ENCODE results near the gene OR2AJ1. TPM values are rescaled to one million over a fixed set of nuclear protein-coding genes. Genes with fewer than 3 reads are reported as not detected.

OR2AJ1 gene
- total RNA-seq, 1 donor from 2014 or later, result not detected

GRCh38 chr1:247905181-247905580 lies 19.5 kb upstream of the OR2AJ1 start:
- TF ChIP-seq, protein P1, sequence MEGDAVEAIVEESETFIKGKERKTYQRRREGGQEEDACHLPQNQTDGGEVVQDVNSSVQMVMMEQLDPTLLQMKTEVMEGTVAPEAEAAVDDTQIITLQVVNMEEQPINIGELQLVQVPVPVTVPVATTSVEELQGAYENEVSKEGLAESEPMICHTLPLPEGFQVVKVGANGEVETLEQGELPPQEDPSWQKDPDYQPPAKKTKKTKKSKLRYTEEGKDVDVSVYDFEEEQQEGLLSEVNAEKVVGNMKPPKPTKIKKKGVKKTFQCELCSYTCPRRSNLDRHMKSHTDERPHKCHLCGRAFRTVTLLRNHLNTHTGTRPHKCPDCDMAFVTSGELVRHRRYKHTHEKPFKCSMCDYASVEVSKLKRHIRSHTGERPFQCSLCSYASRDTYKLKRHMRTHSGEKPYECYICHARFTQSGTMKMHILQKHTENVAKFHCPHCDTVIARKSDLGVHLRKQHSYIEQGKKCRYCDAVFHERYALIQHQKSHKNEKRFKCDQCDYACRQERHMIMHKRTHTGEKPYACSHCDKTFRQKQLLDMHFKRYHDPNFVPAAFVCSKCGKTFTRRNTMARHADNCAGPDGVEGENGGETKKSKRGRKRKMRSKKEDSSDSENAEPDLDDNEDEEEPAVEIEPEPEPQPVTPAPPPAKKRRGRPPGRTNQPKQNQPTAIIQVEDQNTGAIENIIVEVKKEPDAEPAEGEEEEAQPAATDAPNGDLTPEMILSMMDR (conservative IDR thresholded peaks at IDR 0.05; ENCODE audit: low read depth, low read length), result no peak
- H3K4me3 ChIP-seq (ENCODE audit: low read depth, low read length), result no peak overlapping the region
- DNase-seq (ENCODE audit: low read depth), result no peak

DNA sequence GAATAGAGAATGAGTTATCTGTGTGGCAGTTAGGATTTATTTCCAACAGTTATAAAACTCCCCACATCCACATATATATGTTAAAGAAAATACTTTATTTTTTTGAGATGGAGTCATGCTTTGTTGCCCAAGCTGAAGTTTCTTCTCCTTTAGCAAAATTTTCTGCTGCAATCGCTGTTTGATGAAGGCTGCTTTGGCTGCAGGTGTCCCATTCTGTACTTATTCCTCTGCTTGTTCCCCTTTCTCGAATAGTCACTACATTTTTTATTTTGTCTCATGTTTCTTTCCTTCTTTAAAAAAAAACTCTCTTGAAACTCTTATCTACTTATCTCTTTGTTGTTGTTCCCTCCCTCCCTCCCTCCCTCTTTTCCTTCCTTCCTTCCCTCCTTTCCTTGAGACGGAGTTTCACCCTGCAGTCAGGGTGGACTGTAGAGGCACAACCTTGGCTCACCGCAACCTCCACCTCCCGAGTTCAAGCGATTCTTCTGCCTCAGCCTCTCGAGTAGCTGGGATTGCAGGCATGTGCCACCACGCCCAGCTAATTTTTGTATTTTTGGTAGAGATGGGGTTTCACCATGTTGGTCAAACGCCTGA lies 18.7 kb upstream of the OR2AJ1 start:
- no peak for DNase-seq (ENCODE audit: low read depth)
- H3K4me3 ChIP-seq (ENCODE audit: low read depth, low read length), result no peak overlapping the region
- TF ChIP-seq, protein P1 (conservative IDR thresholded peaks at IDR 0.05; ENCODE audit: low read depth, low read length), result no peak

- no peak overlapping the region for H3K4me3 ChIP-seq (ENCODE audit: low read depth, low read length)
- no peak for DNase-seq (ENCODE audit: low read depth)
- TF ChIP-seq, protein P1 (conservative IDR thresholded peaks at IDR 0.05; ENCODE audit: low read depth, low read length), result no peak
Observed at GRCh38 chr1:247906504-247907047, 18.1 kb upstream of the OR2AJ1 start.

DNA sequence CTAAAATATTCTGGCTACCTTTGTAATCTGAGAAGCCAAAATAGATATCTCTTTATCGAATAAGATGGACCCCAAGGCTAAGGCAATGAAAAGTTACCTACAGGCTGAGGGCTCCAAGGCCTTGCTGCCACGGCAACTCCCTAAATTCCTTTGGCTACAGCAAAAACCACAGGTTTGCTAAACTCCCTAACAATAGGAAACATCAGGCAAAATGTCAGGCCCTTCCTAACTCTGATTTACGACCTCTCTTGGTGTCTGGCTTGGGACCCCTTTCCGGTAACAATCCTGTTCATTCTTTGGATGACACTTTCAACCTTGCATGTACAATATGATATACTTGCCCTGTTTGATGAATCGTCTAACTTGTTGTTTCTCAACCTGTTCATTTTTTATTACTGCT lies 15.9 kb upstream of the OR2AJ1 start:
- H3K4me3 ChIP-seq (ENCODE audit: low read depth, low read length), result no peak overlapping the region
- TF ChIP-seq, protein P1 (conservative IDR thresholded peaks at IDR 0.05; ENCODE audit: low read depth, low read length), result no peak
- DNase-seq (ENCODE audit: low read depth), result no peak

DNA sequence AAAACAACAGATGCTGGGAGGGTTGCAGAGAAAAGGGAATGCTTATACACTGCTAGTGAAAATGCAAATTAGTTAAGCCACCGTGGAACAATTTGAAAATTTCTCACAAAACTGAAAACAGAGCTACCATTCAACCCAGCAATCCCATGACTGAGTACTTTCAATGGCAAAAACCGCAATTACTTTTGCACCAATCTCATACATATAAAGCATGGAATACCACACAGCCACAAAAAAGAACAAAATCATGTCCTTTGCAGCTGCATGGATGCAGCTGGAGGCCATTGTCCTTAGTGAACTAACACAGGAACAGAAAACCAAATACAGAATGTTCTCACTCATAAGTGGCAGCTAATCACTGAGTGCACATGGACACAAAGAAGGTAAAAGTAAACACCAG lies 10.9 kb upstream of the OR2AJ1 start:
- no peak overlapping the region for H3K4me3 ChIP-seq (ENCODE audit: low read depth, low read length)
- TF ChIP-seq, protein P1 (conservative IDR thresholded peaks at IDR 0.05; ENCODE audit: low read depth, low read length), result no peak
- no peak for DNase-seq (ENCODE audit: low read depth)

- no peak for DNase-seq (ENCODE audit: low read depth)
- TF ChIP-seq, protein P1 (conservative IDR thresholded peaks at IDR 0.05; ENCODE audit: low read depth, low read length), result no peak
- H3K4me3 ChIP-seq (ENCODE audit: low read depth, low read length), result no peak overlapping the region
Observed at GRCh38 chr1:247914941-247915662, 9.6 kb upstream of the OR2AJ1 start.

All from epithelial cell of proximal tubule (primary cell).